HG02884 (cell line): ENCODE measurements around the gene PDC.
"Not testable (repeated sequence)": the region's sequence is repeated elsewhere in the genome, so short reads cannot be mapped to it uniquely, and the experiment has no call there.

Source experiments
- ATAC-seq: cut with Tn5 transposase; IDR thresholded peaks from one replicate; pipeline ENCODE4 v1.9.1; 2021; ENCODE audit warnings: mild to moderate bottlenecking, moderate library complexity; ENCODE audit not compliant: unreplicated experiment

PDC gene

GRCh38 chr1:186404454-186405051 lies 56.4 kb downstream of the PDC start:
- ATAC-seq = peak; percentile 49

- ATAC-seq = no peak
Observed at GRCh38 chr1:186403632-186404031, 57.3 kb downstream of the PDC start.

- not testable (repeated sequence) for ATAC-seq
Observed at GRCh38 chr1:186401446-186401845, 59.5 kb downstream of the PDC start.
